Left colon (tissue), 2 donors: Measurements from ENCODE around the gene CHRNB4. TPM values are rescaled to one million over a fixed set of nuclear protein-coding genes. Genes with fewer than 3 reads are reported as not detected.
"Not testable (repeated sequence)": the region's sequence is repeated elsewhere in the genome, so short reads cannot be mapped to it uniquely, and the experiment has no call there.

Experiments
- ATAC-seq: fragments of 200-7000 bp; cut with Tn5 transposase; one replicate; pipeline ENCODE4 v1.9.1; 2020; ENCODE audit warnings: mild to moderate bottlenecking, moderate library complexity
- DNase-seq, 2 donors: peaks; one replicate each; pipeline ENCODE4 v3.0.0-alpha.2; 2020
- intact Hi-C, 2 donors: fragments of 100-400 bp; cut with DNase I in 1 of 2; cut with micrococcal nuclease in 1 of 2; formaldehyde crosslinking; loops; one replicate each; pipeline versions ENCODE4 v1.11.2 to v1.14.0; 2022; cut with DNase I, micrococcal nuclease
- total RNA-seq, 2 donors: library from RNA; stranded (reverse); fragmentation: NEBNext Ultra II Directional; extraction: Animal tissue kit (Norgen Biotek cat#: 25700); gene quantifications; one replicate each; pipeline ENCODE4 v1.2.1, GENCODE V29; 2021
- donor health status: DM: no; HTN: no; CAD: no.
- donor health status: DM: yes; HTN: yes; CAD: no.

The CHRNB4 gene
- total RNA-seq, 2 donors from 2014 or later, result 0.25 TPM; not detected in 1

DNA sequence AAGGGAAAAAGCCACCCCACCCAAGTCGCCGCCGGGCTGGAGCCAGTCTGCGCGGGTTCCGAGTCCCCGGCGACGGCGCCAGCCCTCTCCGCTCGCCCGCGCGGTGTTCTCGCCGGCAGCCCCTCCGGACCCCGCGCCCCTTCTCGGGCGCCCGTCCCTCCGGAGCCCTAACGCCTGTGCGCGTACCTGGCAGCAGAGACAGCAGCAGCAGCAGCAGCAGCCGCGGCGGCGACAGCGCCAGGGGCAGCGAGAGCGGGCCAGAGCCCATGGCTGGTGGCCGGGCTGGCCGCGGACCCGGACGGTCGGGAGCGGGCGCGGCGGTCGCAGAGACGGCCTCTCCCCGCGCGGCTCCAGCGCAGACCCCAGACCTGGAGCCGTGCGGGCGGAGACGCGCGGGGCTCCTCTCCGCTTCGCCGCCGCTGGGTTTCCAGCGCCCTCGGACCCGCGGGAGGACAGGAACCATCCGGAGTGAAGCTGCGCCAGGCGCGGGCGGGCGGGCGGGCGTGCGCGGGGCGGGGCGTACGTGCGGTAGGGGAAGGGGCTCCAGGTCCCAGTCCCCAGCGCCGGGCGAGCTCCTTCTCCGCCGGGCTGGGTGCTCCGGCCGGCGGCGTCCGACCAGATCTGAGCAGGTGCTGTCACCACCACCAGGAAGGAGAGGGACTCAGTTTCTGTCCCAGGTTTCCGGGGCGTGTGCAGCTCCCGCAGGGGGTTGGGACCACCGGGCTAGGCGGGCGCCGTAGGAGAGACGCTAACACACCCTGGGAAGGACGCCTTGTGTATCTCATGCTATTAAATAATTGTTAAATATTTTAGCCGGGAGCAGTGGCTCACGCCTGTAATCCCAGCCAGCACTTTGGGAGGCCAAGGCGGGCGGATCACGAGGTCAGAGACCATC is 20.2 kb downstream of the CHRNB4 start, which contains the start of gene CHRNA3:
TSS of gene CHRNA3 (minus strand) at position 470 of the 895 bp plus-strand sequence. CDS start at position 268, 202 bp downstream.
- intact Hi-C loops, result no loop called here
- peak; percentile 23 for ATAC-seq

DNA sequence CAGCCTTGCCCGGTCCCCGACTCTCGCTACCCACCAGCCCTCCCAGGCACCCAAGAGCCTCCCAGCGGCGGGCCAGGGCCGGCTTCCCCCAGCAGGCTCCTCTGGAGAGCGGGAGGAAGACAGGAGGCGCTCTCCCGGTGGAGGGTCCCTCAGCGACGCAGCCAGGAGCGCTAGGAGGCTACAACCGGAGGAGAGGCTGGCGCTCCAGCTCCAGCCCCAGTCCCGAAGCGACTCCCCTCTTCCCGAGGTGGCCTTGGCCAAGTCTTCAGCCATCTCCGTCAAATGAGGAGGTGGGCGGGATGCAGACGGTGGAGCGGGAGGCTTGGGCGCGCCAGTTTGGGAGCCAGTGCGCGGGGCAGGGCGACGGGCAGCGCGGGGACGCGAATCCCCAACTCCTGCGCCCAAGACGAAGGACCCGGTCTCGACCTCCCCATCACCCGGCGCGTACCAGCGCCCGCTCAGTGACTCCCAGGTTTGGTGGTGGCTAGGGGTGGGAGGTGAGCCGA is 20.9 kb downstream of the CHRNB4 start:
- intact Hi-C loops, result no loop called here
- DNase-seq, result no peak
- peak; percentile 44 for ATAC-seq

More for the DNA sequence above, 20.2 kb downstream of the CHRNB4 start, which contains the start of gene CHRNA3:
- no peak for DNase-seq

DNA sequence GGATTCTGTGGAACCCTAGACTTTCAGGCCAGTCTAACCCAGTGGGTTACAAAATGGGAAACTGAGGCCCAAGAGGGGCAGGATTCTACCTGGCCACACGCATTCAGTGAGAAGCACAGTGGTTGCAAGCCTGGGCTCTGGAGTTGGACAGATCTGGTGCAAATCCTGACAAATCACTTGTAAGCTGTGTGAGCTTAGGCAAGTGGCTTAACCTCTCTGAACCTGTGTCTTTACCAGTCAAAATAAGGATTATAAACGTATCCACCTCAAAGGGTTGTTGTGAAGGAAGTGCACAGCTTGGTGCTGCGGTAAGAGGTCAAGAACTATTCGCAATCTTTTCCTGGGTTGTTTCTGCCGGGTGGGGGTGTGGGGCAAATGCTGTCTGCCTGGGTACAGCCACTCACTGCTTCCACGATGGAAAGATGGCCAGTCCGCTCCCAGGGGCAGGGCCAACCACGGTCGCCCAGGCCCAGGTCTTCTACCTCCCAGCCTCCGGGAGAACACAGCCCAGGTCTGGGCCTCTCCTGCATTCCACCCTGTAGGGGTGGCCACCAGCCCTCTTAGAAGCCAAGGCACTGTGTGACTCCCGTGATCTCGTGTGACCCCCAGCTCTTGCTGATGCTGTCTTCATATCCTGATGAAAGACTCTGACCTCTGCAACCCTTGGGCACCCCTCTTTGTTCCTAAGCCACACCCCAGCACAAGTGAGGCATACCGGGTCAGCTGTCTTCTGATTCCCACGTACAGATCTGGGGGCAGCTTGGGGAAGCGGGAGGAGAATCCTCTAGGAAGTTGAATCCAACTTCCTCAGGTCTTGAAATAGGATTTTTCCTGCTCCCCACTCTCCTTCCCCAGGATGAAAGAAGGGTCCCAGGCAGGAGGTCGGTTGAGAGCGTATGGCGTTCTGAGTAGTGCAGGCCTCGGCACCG is 21.7 kb downstream of the CHRNB4 start:
- DNase-seq (no peak), ATAC-seq (no peak)
- intact Hi-C loops, result loop anchor here (5.0 kb wide), 2 partner anchors 88 to 133 kb away; no protein-coding TSS in a partner anchor

DNA sequence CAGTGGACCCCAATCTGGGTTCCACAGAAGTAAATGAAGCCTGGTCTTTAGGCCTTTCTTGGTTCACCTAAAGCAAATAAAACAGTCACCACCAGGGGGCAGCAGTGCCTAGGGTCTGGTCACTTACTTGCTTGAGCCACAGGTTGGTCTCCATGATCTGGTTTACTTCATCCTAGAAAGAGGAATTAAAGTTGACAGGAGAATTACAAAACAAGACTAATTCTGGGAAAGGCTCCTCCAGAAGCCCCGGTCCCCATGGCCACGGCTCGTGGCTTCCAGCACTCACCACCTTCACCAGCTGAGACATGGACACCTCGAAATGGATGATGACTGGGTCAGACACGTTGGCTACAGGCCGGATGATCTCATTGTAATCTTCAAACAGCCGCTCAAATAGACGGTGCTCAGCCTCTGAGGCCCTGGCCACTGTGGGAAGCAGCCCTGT is 22.5 kb downstream of the CHRNB4 start:
- DNase-seq, result peak; percentile 76 to 93
- intact Hi-C loops, result loop anchor here (5.0 kb wide), 2 partner anchors 89 to 134 kb away; no protein-coding TSS in a partner anchor
- peak; percentile 81 for ATAC-seq

DNA sequence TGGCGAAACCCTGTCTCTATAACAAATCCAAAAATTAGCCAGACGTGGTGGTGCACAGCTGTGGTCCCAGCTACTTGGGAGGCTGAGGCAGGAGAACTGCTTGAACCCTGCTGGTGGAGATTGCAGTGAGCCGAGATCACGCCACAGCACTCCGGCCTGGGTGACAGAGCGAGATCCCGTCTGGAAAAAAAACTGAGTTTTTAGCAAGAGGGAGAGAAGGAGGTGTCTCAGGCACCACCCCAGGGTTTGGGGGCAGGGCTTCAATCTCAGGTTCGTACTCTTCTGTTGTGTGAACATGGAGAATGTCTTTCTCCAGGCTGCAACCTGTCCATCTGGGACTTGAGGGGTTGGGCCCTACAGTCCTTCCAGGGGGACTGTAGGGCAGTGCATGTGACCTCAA is 22.9 kb downstream of the CHRNB4 start:
- intact Hi-C loops, result loop anchor here (5.0 kb wide), 2 partner anchors 89 to 134 kb away; no protein-coding TSS in a partner anchor
- no peak for DNase-seq
- ATAC-seq, result no peak

DNA sequence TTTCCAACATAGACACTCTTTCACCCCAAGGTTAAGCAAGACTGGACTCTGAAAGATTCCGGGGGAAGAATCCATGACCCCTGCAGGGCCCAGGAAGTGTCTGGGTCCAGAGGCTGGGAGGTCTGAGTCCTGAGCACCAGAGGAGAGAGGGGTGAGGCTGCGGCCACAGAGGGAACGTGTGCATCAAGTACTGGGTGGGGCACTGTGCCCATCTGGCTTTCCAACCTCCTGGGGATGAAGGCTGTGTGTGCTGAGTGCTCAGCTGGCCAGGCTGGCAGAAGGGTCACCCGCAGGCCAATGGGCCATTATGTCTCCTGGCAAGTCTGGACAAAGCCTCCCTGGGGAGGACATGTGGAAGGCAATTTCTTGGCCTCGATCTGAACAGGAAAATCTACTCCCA is 23.5 kb downstream of the CHRNB4 start:
- DNase-seq (peak in 1 of 2 donors; percentile 22), ATAC-seq (no peak)
- intact Hi-C loops, result loop anchor here (5.0 kb wide), 2 partner anchors 90 to 135 kb away; no protein-coding TSS in a partner anchor

DNA sequence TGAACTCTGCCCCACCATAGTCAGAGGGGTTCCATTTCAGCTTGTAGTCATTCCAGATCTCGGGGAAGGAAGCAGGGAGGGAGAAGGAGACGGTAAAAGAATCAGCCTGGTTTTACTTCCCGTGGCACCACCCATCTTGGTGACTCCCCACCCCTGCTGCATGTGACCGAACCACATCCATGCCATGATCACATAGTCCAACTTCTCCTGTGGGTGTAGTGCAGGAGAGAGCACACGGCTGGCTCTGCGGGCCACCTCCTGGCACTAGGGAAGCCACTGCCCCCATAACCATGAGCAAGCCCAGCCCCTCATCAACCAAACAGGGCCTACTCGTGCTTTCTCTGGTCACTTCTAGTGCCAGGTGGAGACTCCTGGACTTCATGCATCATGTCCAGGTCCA is 23.9 kb downstream of the CHRNB4 start:
- peak in 1 of 2 donors; percentile 8 for DNase-seq
- no peak for ATAC-seq
- intact Hi-C loops, result loop anchor here (5.0 kb wide), 2 partner anchors 90 to 135 kb away; no protein-coding TSS in a partner anchor

DNA sequence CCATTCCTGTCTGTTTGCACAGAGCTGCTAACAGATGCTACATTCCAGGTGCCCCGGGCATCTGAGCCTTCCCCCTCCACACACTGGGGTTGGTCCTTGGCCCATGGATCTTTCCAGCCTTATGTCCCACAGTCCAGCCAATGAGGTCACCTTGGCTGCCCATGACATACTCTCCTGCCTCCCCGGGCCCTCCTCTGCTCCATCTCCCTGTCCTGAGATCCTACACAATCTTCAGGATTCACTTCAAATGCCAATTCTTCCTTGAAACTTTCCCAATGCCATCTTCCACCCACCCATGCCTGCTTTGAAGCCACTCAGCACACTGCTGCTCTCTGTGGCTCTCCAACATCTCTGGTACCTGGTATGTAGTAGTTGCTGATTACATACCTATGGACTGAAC is 24.5 kb downstream of the CHRNB4 start:
- intact Hi-C loops, result loop anchor here (5.0 kb wide), 2 partner anchors 91 to 136 kb away; no protein-coding TSS in a partner anchor
- no peak for ATAC-seq

DNA sequence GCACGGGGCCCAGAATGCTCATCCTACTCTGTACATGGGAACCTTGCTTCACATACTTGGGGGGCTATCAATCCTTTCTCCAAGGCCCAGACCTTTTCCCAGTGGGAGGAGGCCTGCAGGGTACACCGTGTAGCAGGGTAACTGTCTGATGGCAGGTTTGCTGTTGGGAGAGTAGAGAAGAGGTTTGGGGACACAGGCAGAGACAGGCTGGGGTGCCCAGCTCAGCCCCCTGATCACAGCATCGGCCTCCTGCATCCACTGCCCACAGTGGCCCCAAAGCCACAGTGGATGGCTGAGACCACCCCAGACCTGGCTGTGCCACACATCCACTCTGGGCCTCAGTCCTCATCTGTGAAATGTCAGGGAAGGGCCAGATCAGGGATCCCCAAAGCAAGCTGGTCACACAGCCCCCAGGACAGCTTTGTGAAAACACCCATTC is 25.8 kb downstream of the CHRNB4 start:
- DNase-seq (no peak), ATAC-seq (no peak)
- intact Hi-C loops, result loop anchor here (5.0 kb wide), 2 partner anchors 92 to 137 kb away; no protein-coding TSS in a partner anchor

More for the DNA sequence above, 24.5 kb downstream of the CHRNB4 start:
- DNase-seq, result peak in 1 of 2 donors; percentile 2

DNA sequence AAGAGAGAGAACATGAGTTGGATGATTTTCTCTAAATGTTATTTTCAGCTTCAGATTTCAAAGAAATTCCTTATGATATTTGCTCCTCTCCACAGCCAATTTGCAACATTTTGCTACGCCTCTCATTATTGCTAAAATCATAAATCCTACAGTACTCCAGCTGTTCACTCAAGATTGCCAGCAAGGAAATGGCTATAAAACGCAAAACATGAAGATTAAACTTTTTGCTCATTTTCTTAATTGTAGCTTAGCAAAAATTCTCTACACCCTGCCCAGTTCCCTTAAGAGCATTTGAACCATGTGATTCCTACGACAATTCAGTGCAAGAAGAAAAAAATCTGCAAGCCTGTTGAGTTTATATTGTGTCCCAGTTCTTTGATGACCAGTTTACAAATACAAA is 27.0 kb downstream of the CHRNB4 start:
- DNase-seq, result no peak
- intact Hi-C loops, result no loop called here
- no peak for ATAC-seq

DNA sequence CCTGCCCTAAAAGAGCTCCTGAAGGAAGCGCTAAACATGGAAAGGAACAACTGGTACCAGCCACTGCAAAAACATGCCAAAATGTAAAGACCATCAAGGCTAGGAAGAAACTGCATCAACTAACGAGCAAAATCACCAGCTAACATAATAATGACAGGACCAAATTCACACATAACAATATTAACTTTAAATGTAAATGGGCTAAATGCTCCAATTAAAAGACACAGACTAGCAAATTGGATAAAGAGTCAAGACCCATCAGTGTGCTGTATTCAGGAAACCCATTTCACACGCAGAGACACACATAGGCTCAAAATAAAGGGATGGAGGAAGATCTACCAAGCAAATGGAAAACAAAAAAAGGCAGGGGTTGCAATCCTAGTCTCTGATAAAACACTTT is 31.5 kb downstream of the CHRNB4 start:
- intact Hi-C loops, ATAC-seq, DNase-seq: not testable (repeated sequence)

DNA sequence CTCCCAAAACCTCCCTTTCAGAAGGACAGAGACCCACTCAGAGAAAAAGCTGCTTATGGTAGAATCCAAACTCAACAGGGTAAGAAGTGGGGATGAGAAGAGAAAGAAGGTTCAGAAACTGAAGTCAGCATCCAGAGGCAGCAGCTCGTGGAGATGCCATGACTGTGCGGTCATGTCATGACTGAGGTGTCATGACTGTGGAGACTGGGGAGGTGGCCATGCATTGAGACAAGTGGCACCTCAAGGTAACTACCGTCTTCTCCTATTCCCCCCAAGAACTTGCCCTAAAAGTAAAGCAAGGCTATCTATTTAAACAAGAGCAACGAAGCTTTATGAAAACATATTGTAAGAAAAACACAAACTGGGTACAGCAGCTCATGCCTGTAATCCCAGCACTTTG is 35.3 kb downstream of the CHRNB4 start:
- ATAC-seq, result no peak
- DNase-seq, result no peak
- intact Hi-C loops, result no loop called here

DNA sequence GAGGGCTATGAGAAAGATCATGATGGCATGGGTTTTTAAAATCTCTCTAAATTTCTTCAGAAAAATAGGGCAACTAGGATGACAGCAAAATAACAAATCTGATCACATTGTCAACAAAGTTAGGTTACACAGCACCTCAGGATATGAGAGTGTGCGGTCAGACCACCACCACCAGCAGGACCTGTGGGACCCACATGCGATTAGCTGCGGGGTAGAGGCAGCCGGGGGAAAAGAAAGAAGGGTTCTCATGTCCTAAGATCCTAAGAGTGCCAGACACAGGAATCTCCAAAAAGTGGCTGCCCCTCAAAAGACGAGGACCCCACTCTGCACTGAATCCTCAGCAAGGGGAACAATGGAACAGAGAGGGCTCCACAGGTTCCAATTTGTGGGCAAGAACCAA is 35.8 kb downstream of the CHRNB4 start:
- ATAC-seq, result no peak
- intact Hi-C loops, result no loop called here
- DNase-seq, result no peak

DNA sequence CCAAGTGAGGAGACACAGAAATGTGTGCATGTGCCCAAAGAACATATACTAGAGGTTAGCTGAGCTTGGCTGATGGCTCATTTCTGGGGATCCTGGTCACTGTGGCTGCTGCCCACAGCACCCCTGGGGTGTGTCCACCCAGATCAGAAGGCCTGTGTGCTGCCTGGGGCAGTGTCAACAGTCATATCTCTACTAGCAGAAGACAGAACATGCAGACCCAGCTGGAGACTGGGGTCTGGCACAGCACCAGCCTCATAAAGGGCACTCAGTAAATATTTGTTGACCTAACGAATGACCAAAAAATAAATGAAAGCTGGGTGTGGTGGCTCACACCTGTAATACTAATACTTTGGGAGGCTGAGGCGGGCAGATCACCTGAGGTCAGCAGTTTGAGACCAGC is 36.6 kb downstream of the CHRNB4 start:
- peak; percentile 87 for ATAC-seq
- peak in 1 of 2 donors; percentile 18 for DNase-seq

DNA sequence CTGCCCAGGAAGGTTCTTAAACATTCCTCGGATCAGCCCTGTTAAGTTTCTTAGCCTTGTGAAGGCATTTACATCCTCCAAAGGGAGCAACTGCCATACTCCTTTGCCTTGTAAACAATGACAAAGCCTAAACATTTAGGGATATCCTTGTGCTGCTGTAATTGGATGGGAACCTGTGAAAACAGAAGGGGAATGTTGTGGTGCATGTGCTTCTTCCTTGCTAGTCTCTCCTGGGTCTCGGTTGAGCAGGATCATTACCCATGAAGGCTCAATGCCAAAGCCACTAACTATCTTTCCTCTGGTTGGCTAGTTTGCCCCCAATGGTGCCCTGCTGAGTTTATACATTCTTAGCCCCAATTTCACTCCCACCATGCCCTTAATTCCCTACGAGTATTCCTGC is 37.5 kb downstream of the CHRNB4 start:
- intact Hi-C loops, result no loop called here
- ATAC-seq (no peak), DNase-seq (no peak)

More for the DNA sequence above, 36.6 kb downstream of the CHRNB4 start:
- intact Hi-C loops, result no loop called here

DNA sequence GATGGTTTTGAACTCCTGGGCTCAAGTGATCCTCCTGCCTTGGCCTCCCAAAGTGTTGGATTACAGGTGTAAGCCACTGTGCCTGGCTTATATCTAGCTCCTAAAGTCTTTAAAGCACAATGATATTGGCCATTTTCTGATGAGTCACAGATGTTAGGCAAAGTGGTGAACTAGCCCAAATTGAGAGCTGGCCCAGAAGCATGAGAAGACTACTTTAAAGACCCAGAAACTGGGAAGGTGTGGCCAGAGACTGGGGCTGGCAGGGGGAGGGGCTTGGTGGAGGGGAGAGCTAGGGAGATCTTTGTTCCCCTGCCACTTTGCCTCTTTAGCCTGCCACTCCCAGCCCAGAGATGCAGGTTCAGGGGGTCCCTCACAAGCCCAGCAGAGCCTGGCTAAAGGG is 41.8 kb downstream of the CHRNB4 start:
- intact Hi-C loops, result no loop called here
- DNase-seq, result no peak
- no peak for ATAC-seq

DNA sequence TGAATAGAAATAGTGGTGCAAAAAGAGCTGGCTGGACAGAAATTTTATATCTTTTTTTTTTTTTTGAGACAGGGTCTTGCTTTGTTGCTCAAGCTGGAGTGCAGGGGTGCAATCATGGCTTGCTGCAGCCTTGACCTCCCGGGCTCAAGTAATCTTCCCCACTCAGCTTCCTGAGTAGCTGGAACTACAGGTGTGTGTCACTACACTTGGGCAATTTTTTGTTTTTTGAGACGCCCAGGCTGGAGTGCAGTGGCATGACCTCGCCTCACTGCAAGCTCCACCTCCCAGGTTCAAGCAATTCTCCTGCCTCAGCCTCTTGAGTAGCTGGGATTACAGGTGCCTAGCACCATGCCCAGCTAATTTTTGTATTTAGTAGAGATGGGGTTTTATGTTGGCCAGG is 42.7 kb downstream of the CHRNB4 start:
- ATAC-seq (no peak), DNase-seq (no peak)
- intact Hi-C loops, result no loop called here

DNA sequence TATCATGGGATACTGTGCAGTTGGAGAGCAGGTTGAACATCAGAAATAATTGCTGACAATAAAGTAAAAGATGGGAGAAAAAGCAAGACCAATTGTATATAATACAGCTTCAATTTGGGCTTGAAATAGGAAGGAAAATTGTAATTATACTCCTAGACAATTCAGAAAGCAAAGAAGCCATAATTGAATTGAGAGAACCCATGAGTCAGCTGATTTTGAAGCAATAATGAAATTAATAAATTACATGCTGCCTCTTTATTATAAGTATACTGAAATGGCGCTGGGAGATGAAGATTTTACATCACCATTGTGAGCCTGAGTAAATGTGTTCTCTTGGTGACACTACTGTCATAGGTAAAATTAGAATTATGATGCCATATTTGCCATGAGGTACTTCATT is 43.4 kb downstream of the CHRNB4 start:
- no peak for ATAC-seq
- no peak for DNase-seq
- intact Hi-C loops, result no loop called here

DNA sequence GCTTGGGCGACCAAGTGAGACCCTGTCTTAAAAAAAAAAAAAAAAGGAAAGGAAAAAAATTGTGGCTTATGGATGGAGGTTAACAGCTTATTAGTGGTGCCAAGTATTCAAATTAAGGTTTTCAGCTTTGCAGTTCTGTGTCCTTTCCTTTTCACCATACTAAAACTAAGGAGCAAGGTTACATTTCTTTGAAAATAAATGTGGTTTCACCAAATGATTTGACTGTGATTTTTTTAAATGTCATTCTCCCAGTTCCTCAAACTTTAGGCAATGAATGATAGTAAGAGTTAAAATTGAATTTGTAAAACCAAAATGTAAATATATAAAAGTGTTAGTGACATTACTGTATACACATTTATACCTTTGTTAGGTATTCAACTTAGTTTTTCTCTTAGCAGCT is 66.1 kb downstream of the CHRNB4 start:
- intact Hi-C loops, result no loop called here
- DNase-seq (no peak), ATAC-seq (no peak)
